PC-3 (cell line): ENCODE data around the gene ZFC3H1. TPM values are rescaled to one million over a fixed set of nuclear protein-coding genes. Genes with fewer than 3 reads are reported as not detected.
A peak's percentile ranks its signal among the peaks of the same experiment; 100 is the strongest.

Experiments
- ATAC-seq: fragments of 200-7000 bp; cut with Tn5 transposase; 2 replicates; pipeline ENCODE4 v1.9.1; 2020; ENCODE audit warnings: mild to moderate bottlenecking, moderate library complexity
- BruUV-seq: library from RNA; stranded (reverse); fragments of 400-500 nt; replicated peaks from 2 replicates; lab custom pipeline; 2021; lab: Mats Ljungman, UMichigan
- CTCF ChIA-PET: fragments of 300-600 bp; sonication (Branson Sonifier 250); formaldehyde crosslinking; loops from one replicate; lab custom pipeline; 2022; ENCODE audit warnings: antibody characterized with exemption; lab: Charles Lee
- POLR2A ChIA-PET: fragments of 300-600 bp; sonication (Branson Sonifier 250); formaldehyde crosslinking; loops from one replicate; lab custom pipeline; 2022; ENCODE audit warnings: antibody characterized with exemption; ENCODE audit not compliant: unreplicated experiment; lab: Charles Lee
- DNase-seq: peaks from one replicate; pipeline ENCODE4 v3.0.0-alpha.2; 2015
- H2AFZ ChIP-seq: fragments of 300-600 bp; sonication (generic); 2 replicates; pipeline ENCODE4 v1.6.0; 2016; ENCODE audit warnings: antibody characterized with exemption, low read length
- H3F3A ChIP-seq: fragments of 300-600 bp; sonication (generic); one replicate; pipeline ENCODE4 v1.6.0; 2017; ENCODE audit warnings: antibody characterized with exemption, low read length, control low read depth, mild to moderate bottlenecking; ENCODE audit not compliant: unreplicated experiment
- H3K27ac ChIP-seq: fragments of 300-600 bp; sonication (generic); 2 replicates; pipeline ENCODE4 v1.5.1; 2016; ENCODE audit warnings: mild to moderate bottlenecking, low read length
- H3K27me3 ChIP-seq: fragments of 300-600 bp; sonication (generic); 2 replicates; pipeline ENCODE4 v1.6.1; 2016; ENCODE audit warnings: low read length, mixed read lengths
- H3K36me3 ChIP-seq: fragments of 300-600 bp; sonication (generic); 2 replicates; pipeline ENCODE4 v1.6.1; 2016; ENCODE audit warnings: low read depth, mixed run types, low read length, mixed read lengths
- H3K4me1 ChIP-seq: fragments of 300-600 bp; sonication (generic); 2 replicates; pipeline ENCODE4 v1.5.1; 2016; ENCODE audit warnings: low read length; ENCODE audit not compliant: insufficient read depth
- H3K4me2 ChIP-seq: fragments of 300-600 bp; sonication (generic); 2 replicates; pipeline ENCODE4 v1.6.0; 2016; ENCODE audit warnings: low read length
- H3K4me3 ChIP-seq: fragments of 300-600 bp; sonication (generic); 2 replicates; pipeline ENCODE4 v1.5.1; 2016; ENCODE audit warnings: mild to moderate bottlenecking, low read length, mixed read lengths
- H3K79me2 ChIP-seq: fragments of 300-600 bp; sonication (generic); 2 replicates; pipeline ENCODE4 v1.6.1; 2017; ENCODE audit warnings: low read length, mixed read lengths
- H3K9ac ChIP-seq: fragments of 300-600 bp; sonication (generic); 2 replicates; pipeline ENCODE4 v1.6.0; 2016; ENCODE audit warnings: mild to moderate bottlenecking, low read length
- H3K9me2 ChIP-seq: fragments of 300-600 bp; sonication (generic); replicated peaks from 2 replicates; pipeline ENCODE4 v1.6.1; 2016; ENCODE audit warnings: mixed run types, low read length, mixed read lengths
- H3K9me3 ChIP-seq: fragments of 300-600 bp; sonication (generic); 2 replicates; pipeline ENCODE4 v1.6.1; 2016; ENCODE audit warnings: low read length, mixed read lengths
- H4K20me1 ChIP-seq: fragments of 300-600 bp; sonication (generic); 2 replicates; pipeline ENCODE4 v1.6.1; 2016; ENCODE audit warnings: low read length, mixed read lengths
- CTCF ChIP-seq: fragments of 300-600 bp; sonication (generic); conservative IDR thresholded peaks from 2 replicates; pipeline ENCODE4 v1.5.1; 2017; ENCODE audit warnings: antibody characterized with exemption, low read depth, mild to moderate bottlenecking, low read length
- EZH2 ChIP-seq: fragments of 300-600 bp; sonication (generic); IDR thresholded peaks from one replicate; pipeline ENCODE4 v1.6.1; 2017; ENCODE audit warnings: antibody characterized with exemption, mild to moderate bottlenecking, low read length; ENCODE audit not compliant: unreplicated experiment
- EZH2phosphoT487 ChIP-seq: fragments of 300-600 bp; sonication (generic); IDR thresholded peaks from 2 replicates; pipeline ENCODE4 v1.6.1; 2018; ENCODE audit warnings: mild to moderate bottlenecking, antibody characterized with exemption, low read length, borderline replicate concordance
- intact Hi-C: fragments of 100-400 bp; cut with micrococcal nuclease; formaldehyde crosslinking; loops from 2 replicates; pipeline ENCODE4 v1.9.0; 2023
- total RNA-seq: library from RNA; depleted of rRNA; stranded (reverse); fragments of >200 nt; gene quantifications from 2 replicates; pipeline ENCODE4 v1.2.3, GENCODE V29; 2014

The ZFC3H1 gene
- total RNA-seq, 1 experiment from 2014 or later: 13.7 TPM

GRCh38 chr12:71652656-71653055, 11.0 kb downstream of the ZFC3H1 start:
- Histone ChIP-seq H3K4me1 (peaks cover 29% of the 10 kb centered on the region), H3K79me2 (peaks cover 87% of the 10 kb centered on the region), H4K20me1 (peaks cover 18% of the 10 kb centered on the region; the same call in 1 of the 2 replicates), H3K9me3 (no peaks in the 10 kb centered on the region), H3K9ac (no peak overlapping the region), H3K4me3 (no peak overlapping the region), H3F3A (no peaks in the 10 kb centered on the region), H3K36me3 (peaks cover 43% of the 10 kb centered on the region), H3K27me3 (no peaks in the 10 kb centered on the region), H2AFZ (no peak overlapping the region), H3K4me2 (no peak overlapping the region), H3K27ac (no peak overlapping the region), H3K9me2 (no peaks in the 10 kb centered on the region)
- BruUV-seq: no TSS peak
- no peak for ATAC-seq
- intact Hi-C loops: no loop called here
- DNase-seq: no peak
- ChIA-PET CTCF (no interaction called here), POLR2A (no interaction called here)
- no peak for TF ChIP-seq CTCF
- no peak for TF ChIP-seq EZH2phosphoT487
- no peak for TF ChIP-seq EZH2

- BruUV-seq: no TSS peak
- no peaks in the 10 kb centered on the region for H3F3A ChIP-seq
- peaks cover 64% of the 10 kb centered on the region for H3K79me2 ChIP-seq
- H3K4me1 ChIP-seq: peaks cover 17% of the 10 kb centered on the region
- no peak overlapping the region for H3K9ac ChIP-seq
- ChIA-PET CTCF (no interaction called here), POLR2A (no interaction called here)
- no peak overlapping the region for H3K4me3 ChIP-seq
- TF ChIP-seq EZH2: no peak
- no peak for TF ChIP-seq CTCF
- TF ChIP-seq EZH2phosphoT487: no peak
- H2AFZ ChIP-seq: no peak overlapping the region
- DNase-seq (no peak), ATAC-seq (no peak)
- H3K9me2 ChIP-seq: no peaks in the 10 kb centered on the region
- peaks cover 46% of the 10 kb centered on the region for H3K36me3 ChIP-seq
- no peak overlapping the region for H3K27ac ChIP-seq
- no peaks in the 10 kb centered on the region for H3K27me3 ChIP-seq
- H4K20me1 ChIP-seq: 0 out of 2 replicates have a peak, but pooled peaks cover 14% of the 10 kb centered on the region
- intact Hi-C loops: loop anchor here (2.0 kb wide), 1 partner anchor 97 kb away; no protein-coding TSS in a partner anchor
- H3K9me3 ChIP-seq: no peaks in the 10 kb centered on the region
- H3K4me2 ChIP-seq: peak overlapping the region; percentile 10
These were observed 14.2 kb downstream of the ZFC3H1 start for GRCh38 chr12:71649401-71649800.

- H4K20me1 ChIP-seq: 0 out of 2 replicates have a peak, but pooled peaks cover 14% of the 10 kb centered on the region
- CTCF ChIA-PET: no interaction called here
These were observed 15.1 kb downstream of the ZFC3H1 start for GRCh38 chr12:71648537-71648936.

More at GRCh38 chr12:71648537-71648936, 15.1 kb downstream of the ZFC3H1 start:
- Histone ChIP-seq H3K36me3 (peaks cover 46% of the 10 kb centered on the region), H3K27ac (peak overlapping the region; percentile 7; the same call in 1 of the 2 replicates), H3K9me2 (no peaks in the 10 kb centered on the region), H3K27me3 (no peaks in the 10 kb centered on the region), H3K4me1 (peaks cover 17% of the 10 kb centered on the region), H3F3A (no peaks in the 10 kb centered on the region), H3K4me2 (no peak overlapping the region), H3K79me2 (peaks cover 55% of the 10 kb centered on the region), H2AFZ (no peak overlapping the region), H3K9me3 (no peaks in the 10 kb centered on the region), H3K9ac (no peak overlapping the region), H3K4me3 (no peak overlapping the region)
- DNase-seq (peak; percentile 69), ATAC-seq (peak; percentile 94)
- no peak for TF ChIP-seq EZH2phosphoT487
- TF ChIP-seq EZH2: no peak
- no peak for TF ChIP-seq CTCF
- POLR2A ChIA-PET: interaction anchor here (0.6 kb wide), 1 partner anchor 111 kb away, joined by 5 read pairs; no protein-coding TSS in a partner anchor
- intact Hi-C loops: loop anchor here (1.0 to 2.0 kb wide), 2 partner anchors 21 to 98 kb away; no protein-coding TSS in a partner anchor
- no TSS peak for BruUV-seq
